ENCODE results near the gene MMP11. TPM values are rescaled to one million over a fixed set of nuclear protein-coding genes. Genes with fewer than 3 reads are reported as not detected.

MMP11 gene
- total and polyA plus RNA-seq, 11 donors, result 5.2 to 17.0 (median 10.4) TPM

DNA sequence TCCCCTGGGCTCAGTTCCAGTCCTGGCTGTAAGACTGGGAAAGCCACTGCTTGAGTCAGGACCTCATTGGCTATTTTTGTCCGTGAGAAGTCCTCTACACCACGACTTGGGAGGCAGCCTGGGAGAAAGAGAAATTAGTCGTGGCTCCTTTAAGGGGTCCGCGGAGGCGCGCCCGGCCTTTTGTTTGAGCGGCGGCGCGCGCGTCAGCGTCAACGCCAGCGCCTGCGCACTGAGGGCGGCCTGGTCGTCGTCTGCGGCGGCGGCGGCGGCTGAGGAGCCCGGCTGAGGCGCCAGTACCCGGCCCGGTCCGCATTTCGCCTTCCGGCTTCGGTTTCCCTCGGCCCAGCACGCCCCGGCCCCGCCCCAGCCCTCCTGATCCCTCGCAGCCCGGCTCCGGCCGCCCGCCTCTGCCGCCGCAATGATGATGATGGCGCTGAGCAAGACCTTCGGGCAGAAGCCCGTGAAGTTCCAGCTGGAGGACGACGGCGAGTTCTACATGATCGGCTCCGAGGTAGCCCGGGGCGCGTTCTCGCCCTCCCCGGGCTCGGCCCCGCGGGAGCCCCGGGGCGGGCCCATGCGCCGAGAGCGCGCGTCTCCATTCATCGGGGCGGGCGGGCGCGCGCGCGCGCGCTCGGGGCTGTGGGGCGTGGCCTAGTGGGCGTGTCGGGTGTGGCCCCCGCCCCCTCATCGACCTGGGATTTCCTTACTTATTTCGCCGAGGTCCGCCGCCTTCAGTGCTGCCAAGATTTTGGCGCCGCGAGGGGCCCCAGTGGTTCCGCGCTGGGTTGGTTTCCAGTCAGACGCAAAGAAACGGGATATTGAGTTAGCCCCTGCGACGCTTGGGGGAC lies 14.3 kb downstream of the MMP11 start, which contains the start of gene SMARCB1:
Gene SMARCB1, plus strand, starts transcription at position 215 of the 848 bp plus-strand sequence. Its CDS starts 204 bp downstream, at position 419.
- H3K4me3 ChIP-seq, result peak within 1 kb of the TSS; percentile 63 to 100 (median 96)
- TF ChIP-seq, protein P1, sequence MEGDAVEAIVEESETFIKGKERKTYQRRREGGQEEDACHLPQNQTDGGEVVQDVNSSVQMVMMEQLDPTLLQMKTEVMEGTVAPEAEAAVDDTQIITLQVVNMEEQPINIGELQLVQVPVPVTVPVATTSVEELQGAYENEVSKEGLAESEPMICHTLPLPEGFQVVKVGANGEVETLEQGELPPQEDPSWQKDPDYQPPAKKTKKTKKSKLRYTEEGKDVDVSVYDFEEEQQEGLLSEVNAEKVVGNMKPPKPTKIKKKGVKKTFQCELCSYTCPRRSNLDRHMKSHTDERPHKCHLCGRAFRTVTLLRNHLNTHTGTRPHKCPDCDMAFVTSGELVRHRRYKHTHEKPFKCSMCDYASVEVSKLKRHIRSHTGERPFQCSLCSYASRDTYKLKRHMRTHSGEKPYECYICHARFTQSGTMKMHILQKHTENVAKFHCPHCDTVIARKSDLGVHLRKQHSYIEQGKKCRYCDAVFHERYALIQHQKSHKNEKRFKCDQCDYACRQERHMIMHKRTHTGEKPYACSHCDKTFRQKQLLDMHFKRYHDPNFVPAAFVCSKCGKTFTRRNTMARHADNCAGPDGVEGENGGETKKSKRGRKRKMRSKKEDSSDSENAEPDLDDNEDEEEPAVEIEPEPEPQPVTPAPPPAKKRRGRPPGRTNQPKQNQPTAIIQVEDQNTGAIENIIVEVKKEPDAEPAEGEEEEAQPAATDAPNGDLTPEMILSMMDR (IDR thresholded peaks at IDR 0.05), result no peak
- peak in 1 of 2 donors; percentile 84 for TF ChIP-seq POLR2A (IDR thresholded peaks at IDR 0.05)
- no peaks in the 10 kb centered on the region for H3K27me3 ChIP-seq
- intact Hi-C loops (cut with DNase I), result loop anchor here in 5 of 10 donors (1.0 to 5.0 kb wide), 5 partner anchors 14 to 60 kb away; partner anchors contain the start of genes DERL3 (in 1 of the 5) and MMP11 (in 1 of the 5)
- peaks cover 0 to 12% (median 3%) of the 10 kb centered on the region in 9 donors for H3K36me3 ChIP-seq
- peak; percentile 92 to 96 (median 94) for DNase-seq
- peak within 1 kb of the TSS; percentile 91 to 100 (median 100) for H3K27ac ChIP-seq
- WGBS, 4 donors, result 0% methylated on average over 48 to 97 of the region's 97 CpGs
- peaks cover 8 to 56% (median 47%) of the 10 kb centered on the region in 12 donors for H3K4me1 ChIP-seq
- peak; percentile 82 to 94 (median 92) for ATAC-seq
- H3K9me3 ChIP-seq, result no peaks in the 10 kb centered on the region

DNA sequence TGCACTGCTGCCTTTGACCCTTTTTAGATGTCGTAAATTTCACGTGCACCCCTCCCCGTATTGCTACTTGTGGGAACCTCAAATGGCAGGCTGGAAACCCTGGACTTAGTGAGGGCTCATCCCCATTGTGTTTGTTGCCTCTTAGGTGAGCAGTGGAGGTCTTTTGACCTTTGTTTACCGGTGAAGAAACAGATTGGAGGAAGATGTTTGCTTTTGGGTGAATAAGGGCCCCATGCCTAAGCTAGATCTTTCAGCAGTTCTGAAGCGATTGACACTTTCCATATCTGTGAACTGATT lies 14.9 kb downstream of the MMP11 start:
- no peak for DNase-seq
- Histone ChIP-seq H3K27ac (peak overlapping the region; percentile 91 to 100 (median 100)), H3K4me1 (peaks cover 8 to 59% (median 47%) of the 10 kb centered on the region in 12 donors), H3K9me3 (no peaks in the 10 kb centered on the region), H3K36me3 (peaks cover 0 to 18% (median 9%) of the 10 kb centered on the region in 9 donors), H3K4me3 (peak overlapping the region; percentile 63 to 100 (median 96)), H3K27me3 (no peaks in the 10 kb centered on the region)
- intact Hi-C loops (cut with DNase I), result loop anchor here in 5 of 10 donors (1.0 to 5.0 kb wide), 5 partner anchors 15 to 60 kb away; partner anchors contain the start of genes DERL3 (in 1 of the 5) and MMP11 (in 1 of the 5)
- 0 to 4% (median 2%) methylated on average over 5 of the region's 5 CpGs for WGBS, 4 donors
- TF ChIP-seq, protein P1 (IDR thresholded peaks at IDR 0.05), result no peak
- no peak for TF ChIP-seq POLR2A (IDR thresholded peaks at IDR 0.05)
- ATAC-seq, result no peak

DNA sequence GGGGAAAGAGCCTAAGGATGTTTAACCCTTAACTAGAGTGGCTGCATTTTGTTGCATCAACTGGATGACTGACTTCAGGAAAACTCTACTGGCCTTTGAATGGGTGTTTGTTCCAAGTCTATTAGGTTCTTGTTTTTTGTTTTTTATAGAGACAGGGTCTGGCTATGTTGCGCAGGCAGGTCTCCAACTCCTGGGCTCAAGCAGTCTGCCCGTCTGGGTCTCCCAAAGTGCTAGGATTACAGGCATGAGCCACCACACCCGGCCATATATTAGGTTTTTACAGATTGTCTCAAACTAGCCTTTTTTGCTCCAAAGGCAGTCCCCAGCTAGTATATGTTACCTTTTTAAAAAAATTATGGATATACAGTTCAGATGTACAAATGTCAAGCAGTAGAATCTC lies 15.3 kb downstream of the MMP11 start:
- 53 to 61% (median 58%) methylated on average over 3 of the region's 3 CpGs for WGBS, 4 donors
- peak in 1 of 5 donors; percentile 7 for DNase-seq
- Histone ChIP-seq H3K36me3 (peaks cover 0 to 22% (median 12%) of the 10 kb centered on the region in 9 donors), H3K27ac (peak overlapping the region in 8 of 12 donors; percentile 99 to 100 (median 100)), H3K4me3 (peak overlapping the region; percentile 63 to 100 (median 96)), H3K27me3 (no peaks in the 10 kb centered on the region), H3K4me1 (peaks cover 8 to 59% (median 47%) of the 10 kb centered on the region in 12 donors), H3K9me3 (no peaks in the 10 kb centered on the region)
- intact Hi-C loops (cut with DNase I), result loop anchor here in 5 of 10 donors (1.0 to 5.0 kb wide), 6 partner anchors 15 to 59 kb away; partner anchors contain the start of genes DERL3 (in 1 of the 5) and MMP11 (in 1 of the 5)
- no peak for ATAC-seq
- TF ChIP-seq, protein P1 (IDR thresholded peaks at IDR 0.05), result no peak
- no peak for TF ChIP-seq POLR2A (IDR thresholded peaks at IDR 0.05)

DNA sequence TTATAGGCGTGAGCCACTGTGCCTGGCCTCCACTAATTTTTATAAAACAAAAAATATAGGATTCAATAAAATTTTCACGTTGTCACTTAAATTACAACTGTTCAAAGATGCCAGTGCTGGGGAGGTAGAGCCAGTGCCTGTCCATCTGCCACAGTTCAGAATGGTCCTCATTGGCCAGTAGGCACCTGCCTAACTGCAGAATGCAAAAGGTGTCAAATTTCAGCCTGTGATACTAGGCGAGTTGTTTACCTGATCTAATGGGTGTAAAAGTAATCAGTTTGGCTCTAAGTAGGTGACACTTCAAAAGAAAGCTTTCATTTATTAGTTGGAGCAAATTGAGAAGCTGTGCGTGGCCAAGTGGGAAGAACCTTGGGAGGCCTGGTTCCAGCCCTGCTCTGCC lies 16.5 kb downstream of the MMP11 start:
- ATAC-seq, result no peak
- Histone ChIP-seq H3K27ac (peak overlapping the region in 4 of 12 donors; percentile 33 to 53 (median 44)), H3K9me3 (no peaks in the 10 kb centered on the region), H3K27me3 (no peaks in the 10 kb centered on the region), H3K4me1 (peaks cover 8 to 59% (median 47%) of the 10 kb centered on the region in 12 donors), H3K36me3 (peaks cover 0 to 34% (median 25%) of the 10 kb centered on the region in 9 donors), H3K4me3 (no peak overlapping the region)
- TF ChIP-seq, protein P1 (IDR thresholded peaks at IDR 0.05), result no peak
- no peak for TF ChIP-seq POLR2A (IDR thresholded peaks at IDR 0.05)
- DNase-seq, result peak in 1 of 5 donors; percentile 10
- 71 to 77% (median 76%) methylated on average over 4 of the region's 4 CpGs for WGBS, 4 donors
- intact Hi-C loops (cut with DNase I), result loop anchor here in 4 of 10 donors (2.0 to 5.0 kb wide), 4 partner anchors 18 to 58 kb away; partner anchors contain the start of gene DERL3 (in 1 of the 4)
